ENCODE measurements around the gene COPB2. TPM values are rescaled to one million over a fixed set of nuclear protein-coding genes. Genes with fewer than 3 reads are reported as not detected.

COPB2 gene
- total RNA-seq, 4 donors from 2014 or later: 106 to 202 (median 137) TPM

DNA sequence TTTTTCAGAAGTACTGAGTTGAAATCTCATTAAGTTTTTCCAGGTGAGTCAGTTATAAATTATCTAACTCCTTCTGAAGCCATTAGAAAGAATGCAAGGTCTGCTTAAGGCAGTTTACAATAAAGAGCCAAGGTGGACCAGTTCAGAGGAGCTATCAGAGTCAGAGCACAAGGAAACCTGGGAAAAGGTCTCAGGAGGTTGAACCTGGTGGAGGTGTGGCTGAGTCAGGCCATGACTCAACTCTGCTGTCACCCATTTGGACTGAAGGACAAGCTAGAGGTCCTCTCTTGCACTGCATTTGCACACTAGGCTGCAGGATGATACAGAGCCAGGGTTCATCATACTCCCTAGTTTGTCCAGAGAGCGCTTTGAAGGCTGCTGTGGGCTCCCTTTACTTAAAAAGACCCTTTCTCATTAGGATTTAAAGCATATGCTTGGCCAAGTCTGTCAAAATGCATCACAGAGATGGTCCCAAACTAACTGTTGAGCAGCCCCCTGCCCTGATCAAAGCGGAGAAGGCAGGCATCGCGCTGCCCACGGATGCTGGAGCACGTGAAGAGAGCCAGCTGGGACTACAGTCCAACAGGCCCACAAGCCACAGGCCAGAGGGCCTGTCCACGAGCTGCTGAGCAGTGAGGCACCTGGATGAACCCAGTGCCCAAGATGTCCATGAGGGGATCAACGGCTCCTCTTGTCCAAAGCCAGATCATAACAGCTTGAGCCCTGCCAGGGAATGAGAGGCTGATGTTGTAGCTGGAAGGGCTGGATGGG is 71.6 kb downstream of the COPB2 start:
- no peaks in the 10 kb centered on the region for H3K36me3 ChIP-seq
- H3K9me3 ChIP-seq: no peaks in the 10 kb centered on the region
- TF ChIP-seq, protein P1, sequence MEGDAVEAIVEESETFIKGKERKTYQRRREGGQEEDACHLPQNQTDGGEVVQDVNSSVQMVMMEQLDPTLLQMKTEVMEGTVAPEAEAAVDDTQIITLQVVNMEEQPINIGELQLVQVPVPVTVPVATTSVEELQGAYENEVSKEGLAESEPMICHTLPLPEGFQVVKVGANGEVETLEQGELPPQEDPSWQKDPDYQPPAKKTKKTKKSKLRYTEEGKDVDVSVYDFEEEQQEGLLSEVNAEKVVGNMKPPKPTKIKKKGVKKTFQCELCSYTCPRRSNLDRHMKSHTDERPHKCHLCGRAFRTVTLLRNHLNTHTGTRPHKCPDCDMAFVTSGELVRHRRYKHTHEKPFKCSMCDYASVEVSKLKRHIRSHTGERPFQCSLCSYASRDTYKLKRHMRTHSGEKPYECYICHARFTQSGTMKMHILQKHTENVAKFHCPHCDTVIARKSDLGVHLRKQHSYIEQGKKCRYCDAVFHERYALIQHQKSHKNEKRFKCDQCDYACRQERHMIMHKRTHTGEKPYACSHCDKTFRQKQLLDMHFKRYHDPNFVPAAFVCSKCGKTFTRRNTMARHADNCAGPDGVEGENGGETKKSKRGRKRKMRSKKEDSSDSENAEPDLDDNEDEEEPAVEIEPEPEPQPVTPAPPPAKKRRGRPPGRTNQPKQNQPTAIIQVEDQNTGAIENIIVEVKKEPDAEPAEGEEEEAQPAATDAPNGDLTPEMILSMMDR (IDR thresholded peaks at IDR 0.05): no peak
- TF ChIP-seq POLR2A (IDR thresholded peaks at IDR 0.05): no peak
- DNase-seq: no peak
- H3K4me1 ChIP-seq: no peaks in the 10 kb centered on the region
- 91 to 93% methylated on average over 4 to 8 of the region's 8 CpGs for WGBS, 2 donors
- intact Hi-C loops (cut with DNase I): no loop called here
- no peak overlapping the region for H3K27ac ChIP-seq
- no peaks in the 10 kb centered on the region for H3K27me3 ChIP-seq
- no peak overlapping the region for H3K4me3 ChIP-seq (replicated peaks in 1 of 3)

DNA sequence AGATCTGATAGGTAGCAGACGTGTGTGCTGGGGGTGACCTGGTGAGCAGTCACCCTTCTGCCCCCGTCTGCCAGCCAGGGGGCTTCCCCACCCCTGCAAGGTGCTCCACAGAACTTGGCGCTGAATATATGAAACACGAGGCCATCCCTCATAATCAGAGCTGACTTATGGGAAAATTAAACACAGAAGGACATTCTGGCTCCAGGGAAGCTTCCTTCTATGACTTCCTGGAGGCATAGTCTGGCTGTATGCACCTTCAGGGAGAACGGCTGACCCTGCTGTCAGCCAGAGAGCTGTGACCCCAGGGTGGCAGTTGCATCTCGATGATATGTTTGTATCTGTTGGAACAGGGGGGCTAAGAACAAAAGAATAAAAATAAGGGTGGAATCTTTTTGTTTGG is 72.2 kb downstream of the COPB2 start:
- DNase-seq: no peak
- intact Hi-C loops (cut with DNase I): no loop called here

DNA sequence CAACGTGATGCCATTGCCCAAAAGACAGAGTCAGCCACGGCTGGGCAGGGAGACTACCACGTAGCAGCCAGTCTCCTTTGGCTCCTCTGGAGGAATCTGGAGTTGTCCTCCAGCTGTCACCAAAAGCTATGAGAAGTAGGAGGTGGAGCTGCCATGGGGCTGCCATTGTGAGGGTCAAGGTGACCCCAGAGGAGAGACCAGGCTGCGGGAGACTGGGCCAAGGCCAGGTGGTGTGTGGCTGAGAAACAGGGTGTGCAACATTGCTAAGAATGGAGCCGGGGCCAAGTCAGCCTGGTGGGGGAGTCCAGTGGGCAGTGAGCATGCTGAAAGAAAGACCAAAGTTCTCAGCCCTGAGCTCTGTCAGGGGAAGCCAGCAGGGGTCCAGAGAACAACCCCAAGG is 75.5 kb downstream of the COPB2 start:
- Histone ChIP-seq H3K4me3 (replicated peaks in 1 of 3) (no peak overlapping the region), H3K4me1 (no peaks in the 10 kb centered on the region), H3K9me3 (no peaks in the 10 kb centered on the region), H3K27me3 (no peaks in the 10 kb centered on the region), H3K27ac (no peak overlapping the region), H3K36me3 (no peaks in the 10 kb centered on the region)
- 76 to 90% methylated on average over 5 of the region's 5 CpGs for WGBS, 2 donors
- intact Hi-C loops (cut with DNase I): no loop called here
- TF ChIP-seq, protein P1 (IDR thresholded peaks at IDR 0.05): no peak
- TF ChIP-seq POLR2A (IDR thresholded peaks at IDR 0.05): no peak
- DNase-seq: no peak

More for the DNA sequence above, 72.2 kb downstream of the COPB2 start:
- Histone ChIP-seq H3K4me3 (replicated peaks in 1 of 3) (no peak overlapping the region), H3K9me3 (no peaks in the 10 kb centered on the region), H3K27me3 (no peaks in the 10 kb centered on the region), H3K4me1 (no peaks in the 10 kb centered on the region), H3K36me3 (no peaks in the 10 kb centered on the region), H3K27ac (no peak overlapping the region)
- TF ChIP-seq, protein P1 (IDR thresholded peaks at IDR 0.05): no peak
- no peak for TF ChIP-seq POLR2A (IDR thresholded peaks at IDR 0.05)
- WGBS, 2 donors: 64 to 72% methylated on average over 6 of the region's 6 CpGs

DNA sequence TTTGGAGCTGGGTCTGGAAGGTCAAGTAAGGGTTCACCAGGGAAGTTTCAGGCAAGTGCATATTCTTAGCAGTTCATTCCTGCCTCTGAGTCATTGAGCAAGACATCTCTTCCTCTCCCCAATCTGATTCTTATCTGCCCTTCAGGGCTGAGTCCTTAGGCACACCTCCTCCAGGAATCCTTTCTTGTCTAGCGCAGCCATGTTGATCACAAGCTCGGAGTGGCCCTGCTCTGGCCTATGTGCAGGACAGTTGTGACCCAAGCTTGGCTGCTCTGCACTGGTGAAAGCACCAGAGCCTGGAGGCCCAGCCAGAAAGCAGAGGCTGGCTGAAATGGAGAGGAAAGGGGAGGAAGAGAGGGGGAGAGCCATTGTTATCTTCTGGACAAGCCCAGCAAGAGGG is 76.5 kb downstream of the COPB2 start:
- Histone ChIP-seq H3K27me3 (no peaks in the 10 kb centered on the region), H3K9me3 (no peaks in the 10 kb centered on the region), H3K27ac (no peak overlapping the region), H3K36me3 (no peaks in the 10 kb centered on the region), H3K4me1 (no peaks in the 10 kb centered on the region), H3K4me3 (replicated peaks in 1 of 3) (no peak overlapping the region)
- WGBS, 2 donors: 74 to 92% methylated on average over 2 of the region's 2 CpGs
- no peak for DNase-seq
- intact Hi-C loops (cut with DNase I): no loop called here
- TF ChIP-seq, protein P1 (IDR thresholded peaks at IDR 0.05): no peak
- TF ChIP-seq POLR2A (IDR thresholded peaks at IDR 0.05): no peak

DNA sequence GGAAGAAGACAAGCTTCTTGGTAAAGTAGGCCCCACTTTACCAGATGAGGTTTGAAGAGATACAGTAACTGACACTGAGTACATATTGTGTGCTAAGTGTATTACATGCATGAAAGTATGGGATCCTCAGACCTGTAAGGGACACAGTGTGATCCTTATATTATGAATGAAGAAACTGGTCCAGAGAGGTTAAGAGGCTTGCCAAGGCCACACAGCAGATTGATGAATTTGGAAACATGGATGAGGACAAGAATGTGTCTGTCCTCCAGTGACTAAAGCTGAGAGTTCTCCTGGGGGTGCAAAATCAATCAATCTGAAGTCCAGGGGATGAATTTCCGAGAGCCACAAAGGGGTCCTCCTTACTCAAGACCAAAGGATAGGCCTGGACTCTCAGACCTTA is 77.0 kb downstream of the COPB2 start:
- H3K36me3 ChIP-seq: no peaks in the 10 kb centered on the region
- TF ChIP-seq POLR2A (IDR thresholded peaks at IDR 0.05): no peak
- TF ChIP-seq, protein P1 (IDR thresholded peaks at IDR 0.05): no peak
- no peaks in the 10 kb centered on the region for H3K9me3 ChIP-seq
- H3K27ac ChIP-seq: no peak overlapping the region
- H3K27me3 ChIP-seq: no peaks in the 10 kb centered on the region
- DNase-seq: no peak
- H3K4me3 ChIP-seq (replicated peaks in 1 of 3): no peak overlapping the region
- intact Hi-C loops (cut with DNase I): no loop called here
- WGBS, 2 donors: 94 to 100% methylated on average over 1 of the region's 1 CpG
- no peaks in the 10 kb centered on the region for H3K4me1 ChIP-seq

Measured in thyroid gland (tissue), 4 donors.